ENCODE results near the gene FBRSL1.

The FBRSL1 gene

GRCh38 chr12:132497514-132498405 is 7.8 kb downstream of the FBRSL1 start:
- no peak for DNase-seq (ENCODE audit: low read depth)

GRCh38 chr12:132498931-132499330 is 9.0 kb downstream of the FBRSL1 start:
- no peak for DNase-seq (ENCODE audit: low read depth)

GRCh38 chr12:132500142-132500855 is 10.3 kb downstream of the FBRSL1 start:
- DNase-seq (ENCODE audit: low read depth): no peak

- no peak for DNase-seq (ENCODE audit: low read depth)
Observed at GRCh38 chr12:132500856-132501180, 10.9 kb downstream of the FBRSL1 start.

- no peak for DNase-seq (ENCODE audit: low read depth)
Observed at GRCh38 chr12:132501204-132501940, 11.4 kb downstream of the FBRSL1 start.

GRCh38 chr12:132502149-132502881 is 12.4 kb downstream of the FBRSL1 start:
- no peak for DNase-seq (ENCODE audit: low read depth)

- DNase-seq (ENCODE audit: low read depth): no peak
Observed at GRCh38 chr12:132502882-132503193, 12.9 kb downstream of the FBRSL1 start.

GRCh38 chr12:132503618-132504204 is 13.8 kb downstream of the FBRSL1 start:
- DNase-seq (ENCODE audit: low read depth): no peak

- no peak for DNase-seq (ENCODE audit: low read depth)
Observed at GRCh38 chr12:132505105-132505851, 15.3 kb downstream of the FBRSL1 start.

GRCh38 chr12:132505852-132506219 is 15.9 kb downstream of the FBRSL1 start:
- DNase-seq (ENCODE audit: low read depth): no peak

- peak; percentile 39 for DNase-seq (ENCODE audit: low read depth)
Observed at GRCh38 chr12:132506328-132507160, 16.6 kb downstream of the FBRSL1 start.

- no peak for DNase-seq (ENCODE audit: low read depth)
Observed at GRCh38 chr12:132507161-132507538, 17.2 kb downstream of the FBRSL1 start.

GRCh38 chr12:132507656-132508490 is 17.9 kb downstream of the FBRSL1 start:
- DNase-seq (ENCODE audit: low read depth): no peak

- DNase-seq (ENCODE audit: low read depth): no peak
Observed at GRCh38 chr12:132508491-132508740, 18.5 kb downstream of the FBRSL1 start.

- no peak for DNase-seq (ENCODE audit: low read depth)
Observed at GRCh38 chr12:132508860-132509732, 19.1 kb downstream of the FBRSL1 start.

- no peak for DNase-seq (ENCODE audit: low read depth)
Observed at GRCh38 chr12:132510111-132510724, 20.3 kb downstream of the FBRSL1 start.

GRCh38 chr12:132510746-132511477 is 21.0 kb downstream of the FBRSL1 start:
- DNase-seq (ENCODE audit: low read depth): no peak
